GM12872 (cell line): ENCODE data around the gene IFIH1.

ENCODE experiments used
- CTCF ChIP-seq: IDR thresholded peaks from 3 replicates; pipeline ENCODE4 v1.5.1; 2011; ENCODE audit warnings: low read depth, mild to moderate bottlenecking, low read length, moderate library complexity; ENCODE audit not compliant: insufficient read depth

The IFIH1 gene

DNA sequence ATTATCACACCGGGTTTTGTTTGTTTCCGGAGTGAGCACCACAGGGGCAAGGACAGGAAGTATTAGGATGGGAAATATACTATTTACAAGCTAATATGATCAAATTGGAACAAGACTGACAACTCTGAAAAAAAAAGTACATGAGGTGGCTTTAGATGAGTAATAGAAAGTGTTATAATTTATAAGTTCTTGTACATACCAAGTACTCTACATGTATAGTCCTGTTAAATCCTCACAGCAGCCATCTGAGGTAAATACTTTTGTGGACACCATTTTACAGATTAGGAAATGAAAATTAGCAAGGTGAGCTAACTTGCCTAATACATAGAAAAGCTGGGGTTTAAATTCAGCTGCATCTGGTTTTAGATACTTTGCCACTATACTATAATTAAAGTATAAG, 86.5 kb downstream of the IFIH1 start:
- no peak for TF ChIP-seq CTCF

- TF ChIP-seq CTCF: no peak
Observed at GRCh38 chr2:162230761-162231160, 87.7 kb downstream of the IFIH1 start.

GRCh38 chr2:162226836-162227235, 91.6 kb downstream of the IFIH1 start:
- no peak for TF ChIP-seq CTCF

GRCh38 chr2:162221064-162221463, 97.4 kb downstream of the IFIH1 start:
- peak; percentile 97 for TF ChIP-seq CTCF

DNA sequence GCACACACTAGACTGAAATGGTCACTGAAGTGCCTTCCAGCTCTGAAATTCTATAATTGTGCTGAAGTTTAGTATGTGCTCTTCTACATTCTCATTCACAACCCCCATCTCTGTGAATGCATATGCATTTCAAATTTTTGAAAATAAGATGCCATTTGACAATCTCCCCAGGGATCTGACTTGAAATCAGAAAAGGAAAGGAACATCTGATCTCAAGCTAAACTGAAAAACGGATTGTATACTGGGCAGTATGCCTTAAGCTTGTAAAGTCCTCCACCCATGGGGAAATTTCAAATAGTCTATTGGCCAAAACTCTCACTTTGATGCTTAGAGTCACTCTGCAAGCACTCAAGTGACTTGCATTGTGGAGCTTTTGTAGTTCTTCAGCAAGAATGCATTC, 98.1 kb downstream of the IFIH1 start:
- TF ChIP-seq CTCF: no peak

DNA sequence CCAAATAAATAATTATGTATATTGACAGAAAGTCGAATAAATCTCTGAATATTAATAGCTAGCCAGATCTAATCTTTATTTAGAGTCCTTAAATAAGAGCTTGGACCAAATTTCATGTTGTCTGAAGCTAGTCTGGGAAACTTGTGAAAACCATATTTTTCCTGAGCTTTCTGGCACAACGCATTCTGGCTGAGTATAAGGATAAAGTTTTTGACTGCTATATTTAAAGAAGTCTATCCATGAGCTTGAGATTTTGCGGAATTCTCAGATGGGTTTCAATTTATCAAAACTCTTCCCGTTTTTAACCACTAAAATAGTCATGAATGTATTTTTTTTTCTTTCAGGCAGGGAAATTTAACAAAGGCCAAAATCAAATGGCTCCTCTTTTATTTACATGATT, 99.1 kb downstream of the IFIH1 start:
- no peak for TF ChIP-seq CTCF

DNA sequence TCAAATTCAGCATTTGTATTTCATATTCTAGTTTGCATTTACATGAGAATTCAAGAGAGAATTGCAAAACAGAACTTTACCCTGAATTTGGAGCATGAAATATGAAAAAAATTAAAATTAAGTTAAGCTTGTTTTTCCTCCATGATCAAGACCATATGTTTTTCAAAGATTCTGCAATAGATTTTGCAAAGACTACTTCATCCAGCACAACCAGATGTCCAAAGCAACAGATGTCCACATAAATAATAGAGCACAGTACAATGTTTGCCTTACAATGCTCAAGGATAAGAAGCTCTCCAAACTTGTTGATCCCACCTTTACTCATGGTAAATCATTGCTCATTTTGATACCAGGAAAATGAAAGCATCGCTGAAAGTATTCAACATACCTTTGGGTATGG, 100.9 kb downstream of the IFIH1 start:
- TF ChIP-seq CTCF: no peak
